Stimulated activated CD8-positive, alpha-beta memory T cell treated with anti-CD3 and anti-CD28 coated beads, Interleukin-12 subunit alpha, Interleukin-12 subunit beta, amount 100 ng/mL, for 24 hours (primary cell): Measurements from ENCODE around the gene SH3BP1.
A peak's percentile ranks its signal among the peaks of the same experiment; 100 is the strongest.
"Not testable (repeated sequence)": the region's sequence is repeated elsewhere in the genome, so short reads cannot be mapped to it uniquely, and the experiment has no call there.

Experiments used
- DNase-seq: peaks from one replicate; pipeline ENCODE4 v3.0.0-alpha.2; 2020; ENCODE audit errors: extremely low read depth

SH3BP1 gene

GRCh38 chr22:37679670-37680069 is 40.2 kb downstream of the SH3BP1 start:
- no peak for DNase-seq

DNA sequence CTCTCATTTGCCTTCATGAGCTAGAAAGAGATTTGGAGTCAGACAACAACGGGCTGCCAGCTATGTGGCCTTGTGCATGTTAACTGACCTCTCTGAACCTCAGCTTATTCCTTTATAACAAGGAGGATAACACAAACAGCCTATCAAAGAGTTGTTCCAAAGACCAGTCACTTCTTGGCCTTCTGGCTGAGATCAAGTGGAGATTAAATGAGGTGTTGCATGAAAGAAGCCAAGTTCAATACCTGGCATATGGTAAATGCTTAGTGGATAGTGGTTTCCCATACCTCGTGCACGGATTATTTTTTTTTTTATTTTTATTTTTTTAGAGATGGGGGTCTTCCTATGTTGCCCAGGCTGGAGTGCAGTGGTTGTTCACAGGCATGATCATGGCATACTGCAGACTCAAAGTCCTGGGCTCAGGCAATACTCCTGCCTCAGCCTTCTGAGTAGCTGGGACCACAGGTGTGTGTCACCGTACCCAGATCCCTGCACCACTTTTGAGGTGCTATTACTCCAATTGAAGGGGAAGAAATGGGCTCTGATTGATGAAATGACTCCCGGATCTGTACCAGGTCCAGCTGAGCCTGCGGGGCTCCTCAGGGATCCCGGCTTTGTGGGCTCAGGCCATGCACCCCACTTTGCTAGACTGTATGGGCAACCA is 40.9 kb downstream of the SH3BP1 start:
- DNase-seq: no peak

- DNase-seq: no peak
These were observed 41.5 kb downstream of the SH3BP1 start for GRCh38 chr22:37681001-37681424.

DNA sequence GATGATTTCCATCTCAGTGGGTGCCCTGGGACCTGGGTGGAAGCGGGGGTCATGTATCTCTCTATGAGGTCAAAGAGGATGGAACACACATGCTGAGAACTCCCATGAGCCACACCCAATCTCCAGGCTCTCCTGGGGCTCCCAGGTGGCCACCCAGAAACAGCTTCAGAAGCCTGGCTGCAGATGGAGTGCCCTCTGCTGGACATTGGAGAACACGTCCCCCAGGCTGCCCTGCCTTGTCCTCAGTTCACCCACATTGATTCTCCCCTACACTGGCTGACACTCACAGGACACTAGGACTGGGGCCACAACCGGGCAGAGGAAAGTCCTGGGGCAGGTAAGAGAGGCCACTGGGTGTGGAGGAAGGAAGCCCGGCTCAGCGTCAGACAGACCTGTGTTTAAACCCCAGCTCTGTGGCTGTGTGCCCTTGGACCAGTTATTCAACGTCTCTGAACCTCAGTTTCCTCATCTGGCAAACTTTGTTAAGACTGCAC is 42.1 kb downstream of the SH3BP1 start:
- DNase-seq: no peak

- DNase-seq: no peak
These were observed 45.5 kb downstream of the SH3BP1 start for GRCh38 chr22:37684803-37685615.

DNA sequence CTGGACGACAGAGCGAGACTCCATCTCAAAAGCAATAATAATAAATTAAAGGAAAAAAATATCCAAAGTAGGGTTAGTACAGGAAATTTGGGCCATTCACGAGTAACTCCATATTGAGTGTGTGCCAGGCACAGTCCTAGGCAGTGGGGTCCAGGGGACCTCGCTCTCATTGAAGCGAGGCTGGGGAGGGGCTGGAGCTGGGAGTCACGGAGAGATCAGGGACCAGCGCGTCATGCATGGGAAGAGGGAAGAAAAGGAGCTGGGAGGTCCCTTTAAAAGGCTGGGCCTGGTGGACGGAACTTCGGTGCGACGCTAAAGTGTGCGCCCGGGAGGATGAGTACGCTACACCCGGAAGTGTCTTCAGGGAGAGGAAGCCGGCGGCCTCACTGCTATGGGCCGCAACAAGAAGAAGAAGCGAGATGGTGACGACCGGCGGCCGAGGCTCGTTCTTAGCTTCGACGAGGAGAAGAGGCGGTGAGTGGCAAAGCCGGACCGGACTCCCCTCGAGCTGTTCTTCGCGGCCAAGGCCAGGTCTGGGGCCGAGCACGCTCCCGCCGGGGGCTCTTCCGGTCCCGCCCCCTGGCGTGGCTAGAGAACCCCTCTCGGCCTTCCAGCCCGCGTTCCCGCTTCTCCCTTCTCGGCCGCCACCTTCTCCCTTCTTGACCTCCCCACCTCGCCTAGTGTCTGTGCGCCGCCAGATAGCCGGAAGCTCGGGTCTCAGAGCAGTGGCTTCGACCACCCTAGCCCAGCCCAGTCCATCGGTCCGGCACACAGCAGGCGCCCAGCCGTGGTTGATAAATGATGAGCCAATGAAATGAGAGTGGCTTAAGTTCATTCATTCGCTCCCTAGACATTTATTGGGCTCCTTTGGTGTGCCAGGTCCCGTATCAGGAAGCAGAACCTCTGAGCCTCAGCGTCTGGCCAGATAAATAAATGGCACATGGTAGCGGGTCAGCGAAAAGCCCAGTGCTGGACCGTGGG is 46.8 kb downstream of the SH3BP1 start, which contains the start of gene NOL12:
NOL12 (plus strand) TSS at position 342 of the 981 bp plus-strand sequence; CDS start at position 392, 50 bp downstream.
- DNase-seq: peak; percentile 49

DNA sequence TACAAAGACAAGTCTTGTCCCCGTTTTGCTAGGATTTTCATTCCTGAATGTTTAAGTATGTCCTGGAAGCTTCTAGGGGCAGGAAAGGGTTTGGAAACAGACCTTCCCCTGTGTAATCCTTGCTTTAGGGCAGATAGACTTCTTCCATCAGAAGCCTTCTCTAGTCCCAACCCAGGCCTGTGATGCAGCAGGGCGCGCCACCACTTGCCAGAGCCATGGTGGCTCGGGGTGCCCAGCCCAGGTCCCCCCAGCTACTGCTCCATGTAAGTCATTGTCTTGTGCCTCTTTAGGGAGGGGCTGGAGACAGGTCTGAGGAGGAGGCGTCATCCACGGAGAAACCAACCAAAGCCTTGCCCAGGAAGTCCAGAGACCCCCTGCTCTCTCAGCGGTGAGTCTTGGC is 50.9 kb downstream of the SH3BP1 start:
- DNase-seq: no peak

GRCh38 chr22:37690901-37691504 is 51.5 kb downstream of the SH3BP1 start:
- no peak for DNase-seq

DNA sequence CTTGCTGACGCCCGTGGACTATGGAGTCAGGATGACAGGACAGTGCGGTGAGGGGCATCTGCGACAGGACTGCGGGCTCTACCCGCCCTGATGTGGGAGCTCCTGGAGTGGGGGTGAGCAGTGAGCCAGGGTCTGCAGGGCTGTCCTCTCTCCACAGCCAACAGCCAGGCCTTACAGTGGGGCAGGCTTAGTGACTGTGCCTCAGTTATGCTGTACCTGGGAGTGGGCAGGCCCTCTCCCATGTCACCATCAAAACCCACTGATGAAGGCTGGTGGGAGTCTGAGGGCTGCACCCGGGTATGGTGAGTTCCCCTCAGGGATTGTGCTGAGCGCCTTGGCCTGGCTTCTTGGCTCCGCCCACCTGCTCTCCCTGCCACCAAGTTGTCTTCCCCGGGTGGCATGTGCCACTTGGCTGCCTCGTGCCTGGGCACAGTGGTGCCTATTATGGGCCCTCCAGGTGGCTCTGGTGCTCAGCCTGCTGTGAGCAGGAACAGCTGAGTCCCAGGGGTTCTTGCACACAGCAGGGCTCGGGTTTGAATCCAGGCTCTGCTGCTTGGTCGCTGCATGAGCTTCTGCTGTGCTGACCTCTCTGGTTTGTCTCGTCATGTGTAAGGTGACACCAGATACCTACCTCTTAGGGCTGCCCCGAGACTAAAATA is 53.3 kb downstream of the SH3BP1 start:
- no peak for DNase-seq

- DNase-seq: not testable (repeated sequence)
These were observed 54.7 kb downstream of the SH3BP1 start for GRCh38 chr22:37694131-37694530.

- not testable (repeated sequence) for DNase-seq
These were observed 56.8 kb downstream of the SH3BP1 start for GRCh38 chr22:37696260-37696656.

GRCh38 chr22:37696657-37697537 is 57.4 kb downstream of the SH3BP1 start, which contains the start of gene TRIOBP:
Gene TRIOBP, plus strand, starts transcription at chr22:37697048. Its CDS starts 4,318 bp downstream, at chr22:37701366.
- DNase-seq: peak; percentile 73

DNA sequence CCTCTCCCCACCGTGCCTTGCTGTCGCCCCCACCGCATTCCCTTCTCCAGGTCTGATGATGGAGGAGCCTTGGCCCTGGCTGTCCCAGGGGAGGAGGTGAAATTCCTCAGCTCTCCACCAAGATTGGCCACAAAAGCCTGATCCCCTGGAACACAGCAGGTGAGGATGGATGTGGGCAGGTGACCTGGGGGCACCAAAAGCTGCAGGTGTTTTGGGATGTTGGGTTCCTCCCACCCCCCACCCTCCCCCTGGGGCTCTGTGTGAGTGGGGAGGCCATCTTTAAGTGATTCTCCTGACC is 58.0 kb downstream of the SH3BP1 start:
- no peak for DNase-seq

DNA sequence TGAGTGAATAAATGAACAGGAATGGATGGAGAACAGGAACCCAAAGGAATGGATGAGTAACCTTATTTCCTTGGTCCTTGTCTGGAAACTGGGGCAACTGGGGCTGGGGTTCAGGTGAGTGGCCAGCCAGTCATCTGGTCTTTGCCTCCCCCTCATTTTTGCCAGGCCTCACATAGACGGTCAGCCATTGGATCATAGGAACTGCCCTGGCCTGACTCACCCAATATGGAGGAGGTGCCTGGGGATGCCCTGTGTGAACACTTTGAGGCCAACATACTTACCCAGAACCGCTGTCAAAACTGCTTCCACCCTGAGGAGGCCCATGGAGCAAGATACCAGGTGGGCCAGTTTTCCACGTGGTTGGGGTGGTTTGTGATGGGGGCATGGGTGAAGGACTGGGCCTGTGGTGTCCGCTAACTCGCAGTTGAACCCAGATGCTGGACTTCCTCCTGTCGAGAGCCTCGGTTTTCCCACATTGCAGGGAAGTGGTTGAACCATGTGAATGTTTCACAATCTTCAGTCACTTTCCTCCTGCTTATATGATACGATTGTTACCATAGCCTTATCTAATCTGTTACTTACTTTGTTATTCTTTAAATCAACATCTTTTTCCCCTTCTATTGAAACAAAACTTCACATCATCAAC is 61.8 kb downstream of the SH3BP1 start:
- DNase-seq: no peak

GRCh38 chr22:37703906-37704305 is 64.4 kb downstream of the SH3BP1 start:
- no peak for DNase-seq

DNA sequence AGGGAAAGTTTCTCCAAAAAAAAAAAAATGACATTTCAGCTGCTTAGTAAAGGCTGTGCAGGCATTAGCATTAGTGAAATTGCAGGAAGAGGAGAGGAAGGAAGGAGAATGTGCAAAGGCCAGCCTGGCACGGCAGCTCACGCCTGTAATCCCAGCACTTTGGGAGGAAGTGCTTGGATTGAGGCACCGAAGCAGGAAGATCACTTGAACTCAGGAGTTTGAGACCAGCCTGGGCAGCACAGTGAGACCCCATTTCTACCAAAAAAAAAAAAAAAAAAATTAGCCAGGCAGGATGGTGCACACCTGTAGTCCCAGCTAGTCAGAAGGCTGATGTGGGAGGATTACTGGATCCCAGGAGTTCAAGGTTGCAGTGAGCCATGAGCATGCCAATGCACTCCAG is 65.2 kb downstream of the SH3BP1 start:
- DNase-seq: no peak

DNA sequence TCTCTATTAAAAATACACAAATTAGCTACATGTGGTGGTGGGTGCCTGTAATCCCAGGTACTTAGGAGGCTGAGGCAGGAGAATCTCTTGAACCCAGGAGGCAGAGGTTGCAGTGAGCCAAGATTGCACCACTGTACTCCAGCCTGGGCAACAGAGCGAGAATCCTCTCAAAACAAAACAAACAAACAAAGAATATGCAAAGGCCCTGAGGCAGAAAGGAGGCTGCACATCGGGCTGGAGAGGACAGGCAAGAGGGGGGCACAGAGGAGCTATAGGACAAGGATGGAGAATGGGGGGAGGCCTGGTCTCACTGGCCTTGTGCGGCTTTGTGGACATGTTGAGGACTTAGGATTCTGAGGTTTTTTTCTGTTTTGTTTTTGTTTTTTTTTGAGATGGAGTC is 65.7 kb downstream of the SH3BP1 start:
- DNase-seq: no peak
